GM23248 (cell line): ENCODE data around the gene DYSF.

Source experiments
- EZH2 ChIP-seq: fragments of 200-600 bp; sonication (generic); IDR thresholded peaks from 2 replicates; pipeline ENCODE4 v1.6.1; 2018; ENCODE audit warnings: antibody characterized with exemption, mild to moderate bottlenecking; ENCODE audit not compliant: insufficient read depth, poor library complexity, severe bottlenecking
- EZH2phosphoT487 ChIP-seq: fragments of 200-600 bp; sonication (generic); IDR thresholded peaks from 2 replicates; pipeline ENCODE4 v1.6.1; 2018; ENCODE audit warnings: antibody characterized with exemption, moderate library complexity, mild to moderate bottlenecking, low read depth; ENCODE audit not compliant: insufficient read depth

GRCh38 chr2:71555798-71556454, 102.6 kb downstream of the DYSF start:
- no peak for TF ChIP-seq EZH2phosphoT487
- no peak for TF ChIP-seq EZH2
